Panc1 (cell line): Measurements from ENCODE around the gene GNAQ. TPM values are rescaled to one million over a fixed set of nuclear protein-coding genes. Genes with fewer than 3 reads are reported as not detected.

ENCODE experiments used
- ATAC-seq: fragments of 200-7000 bp; cut with Tn5 transposase; 2 replicates; pipeline ENCODE4 v1.9.1; 2020; ENCODE audit warnings: mild to moderate bottlenecking, moderate library complexity
- BruUV-seq: library from RNA; stranded (reverse); fragments of 400-500 nt; replicated peaks from 2 replicates; lab custom pipeline; 2021; lab: Mats Ljungman, UMichigan
- CTCF ChIA-PET: fragments of 300-600 bp; sonication (Branson Sonifier 250); formaldehyde crosslinking; loops from one replicate; lab custom pipeline; 2022; ENCODE audit warnings: antibody characterized with exemption; lab: Charles Lee
- POLR2A ChIA-PET: fragments of 300-600 bp; sonication (Branson Sonifier 250); formaldehyde crosslinking; loops from one replicate; lab custom pipeline; 2022; ENCODE audit warnings: antibody characterized with exemption; lab: Charles Lee
- DNase-seq: peaks from one replicate; pipeline ENCODE4 v3.0.0-alpha.2; 2010; ENCODE audit warnings: low read depth, low spot score
- H3K27ac ChIP-seq: 2 replicates; pipeline ENCODE4 v1.5.1; 2011; ENCODE audit warnings: mild to moderate bottlenecking, low read length, inconsistent platforms
- H3K27me3 ChIP-seq: fragments of 200-500 bp; sonication (Bioruptor generic); 2 replicates; pipeline ENCODE4 v1.6.0; 2014; ENCODE audit warnings: low read length, inconsistent platforms; ENCODE audit not compliant: control insufficient read depth, insufficient read depth
- H3K36me3 ChIP-seq: fragments of 200-500 bp; sonication (Bioruptor generic); 2 replicates; pipeline ENCODE4 v1.5.1; 2014; ENCODE audit warnings: inconsistent platforms, mild to moderate bottlenecking, low read length, moderate library complexity; ENCODE audit not compliant: control insufficient read depth, insufficient read depth
- H3K4me1 ChIP-seq: 2 replicates; pipeline ENCODE4 v1.5.1; 2011; ENCODE audit warnings: inconsistent platforms, mild to moderate bottlenecking, low read length, moderate library complexity; ENCODE audit not compliant: control insufficient read depth, insufficient read depth
- H3K4me3 ChIP-seq, 2 experiments: 2 replicates each; pipeline ENCODE4 v1.5.1; 2011 to 2012; ENCODE audit warnings: low read depth in 2 of 2, low read length in 2 of 2, mild to moderate bottlenecking in 2 of 2, inconsistent platforms in 1 of 2, moderate library complexity in 1 of 2
- H3K9me3 ChIP-seq: fragments of 200-500 bp; sonication (Bioruptor generic); 2 replicates; pipeline ENCODE4 v1.5.1; 2014; ENCODE audit warnings: low read depth, mild to moderate bottlenecking, inconsistent platforms, low read length, moderate library complexity; ENCODE audit not compliant: control insufficient read depth, insufficient read depth
- POLR2AphosphoS5 ChIP-seq: IDR thresholded peaks from 2 replicates; pipeline ENCODE4 v1.6.1; 2012; ENCODE audit warnings: mild to moderate bottlenecking, low read depth, low read length, moderate library complexity
- REST ChIP-seq, 2 experiments: IDR thresholded peaks; 2 replicates each; pipeline ENCODE4 v1.6.1; 2011 to 2012; ENCODE audit warnings: low read depth in 2 of 2, control low read depth in 1 of 2, low read length in 1 of 2, mild to moderate bottlenecking in 1 of 2, moderate library complexity in 1 of 2; ENCODE audit not compliant: insufficient read depth in 1 of 2
- SIN3A ChIP-seq: IDR thresholded peaks from 2 replicates; pipeline ENCODE4 v1.6.1; 2012; ENCODE audit warnings: low read depth, mild to moderate bottlenecking, low read length, moderate library complexity, borderline replicate concordance; ENCODE audit not compliant: insufficient read depth
- TCF7L2 ChIP-seq: IDR thresholded peaks from 2 replicates; pipeline ENCODE4 v1.6.1; 2011; ENCODE audit warnings: mild to moderate bottlenecking, low read depth, low read length, inconsistent platforms
- in situ Hi-C: cut with HindIII; loops from 2 replicates; pipeline ENCODE4 v1.10.0; 2016; ENCODE audit warnings: low sequenced_read_pairs, low pct_unique_long_range_greater_than_20kb
- intact Hi-C: fragments of 100-400 bp; cut with micrococcal nuclease; formaldehyde crosslinking; loops from one replicate; pipeline ENCODE4 v1.10.0; 2022; ENCODE audit not compliant: unreplicated experiment
- total RNA-seq: library from RNA; stranded (reverse); gene quantifications from one replicate; pipeline ENCODE4 v1.2.1, GENCODE V29; 2021; ENCODE audit not compliant: unreplicated experiment
- TF ChIP-seq, protein P1 (sequence below): fragments of 450-650 bp; IDR thresholded peaks from 2 replicates; pipeline ENCODE4 v1.5.1; 2017; ENCODE audit warnings: mild to moderate bottlenecking

Gene GNAQ
- total RNA-seq, 1 experiment from 2014 or later: 34.5 TPM

DNA sequence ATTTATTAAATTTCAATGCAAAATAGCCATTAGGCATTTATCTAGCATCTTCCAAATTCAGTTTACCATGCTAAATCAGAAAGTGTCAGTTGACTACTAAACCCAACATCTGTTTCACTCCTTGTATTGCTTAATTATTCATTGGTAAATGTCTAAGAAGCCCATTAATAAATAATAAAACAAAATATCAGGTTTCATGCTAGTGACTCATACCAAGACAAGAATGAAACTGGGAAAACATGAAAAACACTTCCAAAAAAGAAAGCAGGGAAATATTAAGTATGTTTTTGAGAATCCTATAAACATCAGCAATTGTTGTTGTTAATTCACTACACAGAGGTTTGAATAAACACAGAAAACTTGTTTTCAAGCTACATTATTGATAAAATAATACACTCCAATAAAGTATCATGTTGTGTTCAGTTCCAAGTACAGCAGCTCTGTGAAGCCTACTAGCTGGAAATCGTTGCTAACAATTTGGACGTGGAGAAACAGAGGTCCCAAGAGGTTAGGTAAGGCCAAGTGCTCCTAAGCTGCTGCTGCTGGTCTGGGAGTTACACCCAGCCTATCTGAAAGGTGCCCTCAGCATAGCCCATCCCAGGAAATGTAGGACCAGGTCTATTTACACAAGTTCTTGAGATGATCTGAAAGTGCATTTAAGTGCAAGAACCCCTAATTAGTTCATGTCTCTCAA is 78.8 kb downstream of the GNAQ start:
- Histone ChIP-seq H3K27ac (no peak overlapping the region), H3K36me3 (no peaks in the 10 kb centered on the region), H3K27me3 (no peaks in the 10 kb centered on the region), H3K4me3 (no peak overlapping the region), H3K4me1 (peaks cover 6% of the 10 kb centered on the region; the same call in 1 of the 2 replicates), H3K9me3 (no peaks in the 10 kb centered on the region)
- DNase-seq: no peak
- in situ Hi-C loops (no loop called here), intact Hi-C loops (no loop called here)
- ChIA-PET CTCF (no interaction called here), POLR2A (no interaction called here)
- BruUV-seq: no TSS peak
- no peak for ATAC-seq
- no peak for TF ChIP-seq REST (IDR thresholded peaks at IDR 0.05; ENCODE audit: insufficient read depth in 1 of 2, low read depth in 2 of 2, low read length in 1 of 2)
- no peak for TF ChIP-seq SIN3A
- TF ChIP-seq POLR2AphosphoS5: no peak
- TF ChIP-seq TCF7L2: no peak
- TF ChIP-seq, protein P1, sequence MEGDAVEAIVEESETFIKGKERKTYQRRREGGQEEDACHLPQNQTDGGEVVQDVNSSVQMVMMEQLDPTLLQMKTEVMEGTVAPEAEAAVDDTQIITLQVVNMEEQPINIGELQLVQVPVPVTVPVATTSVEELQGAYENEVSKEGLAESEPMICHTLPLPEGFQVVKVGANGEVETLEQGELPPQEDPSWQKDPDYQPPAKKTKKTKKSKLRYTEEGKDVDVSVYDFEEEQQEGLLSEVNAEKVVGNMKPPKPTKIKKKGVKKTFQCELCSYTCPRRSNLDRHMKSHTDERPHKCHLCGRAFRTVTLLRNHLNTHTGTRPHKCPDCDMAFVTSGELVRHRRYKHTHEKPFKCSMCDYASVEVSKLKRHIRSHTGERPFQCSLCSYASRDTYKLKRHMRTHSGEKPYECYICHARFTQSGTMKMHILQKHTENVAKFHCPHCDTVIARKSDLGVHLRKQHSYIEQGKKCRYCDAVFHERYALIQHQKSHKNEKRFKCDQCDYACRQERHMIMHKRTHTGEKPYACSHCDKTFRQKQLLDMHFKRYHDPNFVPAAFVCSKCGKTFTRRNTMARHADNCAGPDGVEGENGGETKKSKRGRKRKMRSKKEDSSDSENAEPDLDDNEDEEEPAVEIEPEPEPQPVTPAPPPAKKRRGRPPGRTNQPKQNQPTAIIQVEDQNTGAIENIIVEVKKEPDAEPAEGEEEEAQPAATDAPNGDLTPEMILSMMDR: no peak

DNA sequence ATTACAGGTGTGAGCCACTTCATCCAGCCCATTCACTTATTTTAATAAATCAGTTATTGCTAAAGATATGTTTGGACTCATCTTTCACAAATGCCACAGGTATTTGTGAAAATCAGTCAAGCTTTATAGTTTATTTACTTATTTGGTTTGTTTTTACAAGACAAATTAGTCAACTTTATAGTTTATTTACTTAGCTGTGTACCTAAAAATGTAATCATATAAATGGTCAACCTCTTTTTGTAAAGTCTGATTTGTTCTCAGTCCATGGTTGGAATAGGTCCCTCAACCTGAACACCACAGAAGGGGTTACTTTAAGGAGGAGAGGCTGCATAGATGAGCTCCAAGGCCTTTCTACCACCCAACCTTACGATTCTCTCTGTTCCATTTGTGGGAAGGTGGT is 80.2 kb downstream of the GNAQ start:
- no TSS peak for BruUV-seq
- Histone ChIP-seq H3K4me1 (peaks cover 6% of the 10 kb centered on the region; the same call in 1 of the 2 replicates), H3K9me3 (no peaks in the 10 kb centered on the region), H3K27ac (no peak overlapping the region), H3K4me3 (no peak overlapping the region), H3K27me3 (no peaks in the 10 kb centered on the region), H3K36me3 (no peaks in the 10 kb centered on the region)
- no peak for ATAC-seq
- ChIA-PET CTCF (interaction anchor here (0.5 kb wide), 1 partner anchor 148 kb away, joined by 5 read pairs; no protein-coding TSS in a partner anchor), POLR2A (no interaction called here)
- DNase-seq: no peak
- in situ Hi-C loops: no loop called here
- intact Hi-C loops: no loop called here
- TF ChIP-seq POLR2AphosphoS5 (no peak), TCF7L2 (no peak), REST (IDR thresholded peaks at IDR 0.05; ENCODE audit: insufficient read depth in 1 of 2, low read depth in 2 of 2, low read length in 1 of 2) (no peak), SIN3A (no peak)
- TF ChIP-seq, protein P1: no peak
